ENCODE results near the gene NAA38.
"Not testable (repeated sequence)": the region's sequence is repeated elsewhere in the genome, so short reads cannot be mapped to it uniquely, and the experiment has no call there.

- not testable (repeated sequence) for TF ChIP-seq CTCF (IDR thresholded peaks at IDR 0.05); POLR2A (IDR thresholded peaks at IDR 0.05; ENCODE audit: low read depth)
Observed at GRCh38 chr17:7864384-7864783, 7.0 kb upstream of the NAA38 start.

All from esophagus muscularis mucosa (tissue), 3 donors.